ENCODE measurements around the gene OTUB1. TPM values are rescaled to one million over a fixed set of nuclear protein-coding genes. Genes with fewer than 3 reads are reported as not detected.

The OTUB1 gene
- total and polyA plus RNA-seq, 2 of the 4 experiments (the other 2 are of a cell fraction): 69.0 to 168 TPM

DNA sequence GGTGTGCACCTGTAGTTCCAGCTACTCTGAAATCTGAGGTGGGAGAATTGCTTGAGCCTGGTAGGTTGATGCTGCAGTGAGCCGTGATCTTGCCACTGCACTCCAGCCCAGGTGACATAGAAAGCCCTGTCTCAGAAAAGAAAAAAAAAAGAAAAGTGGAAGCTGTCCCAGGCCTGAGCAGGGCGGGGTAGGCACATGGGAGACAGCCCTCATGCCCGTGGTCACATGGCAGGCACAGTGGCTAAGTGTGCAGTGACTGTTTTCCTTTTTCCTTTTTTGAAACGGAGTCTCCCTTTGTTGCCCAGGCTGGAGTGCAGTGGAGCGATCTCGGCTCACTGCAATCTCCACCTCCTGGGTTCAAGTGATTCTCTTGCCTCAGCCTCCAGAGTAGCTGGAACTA, 7.8 kb downstream of the OTUB1 start:
- no TSS peak for BruUV-seq (replicated peaks)
- 100% methylated on average over 1 of the region's 6 CpGs; no CpG with 5 or more reads in 1 of the 2 experiments for WGBS, 2 experiments (ENCODE audit: extremely low coverage in 2 of 2, insufficient read length in 1 of 2)
- CTCF ChIA-PET: no interaction called here
- H3K4me2 ChIP-seq (ENCODE audit: low read depth, low read length): no peak overlapping the region
- intact Hi-C loops (cut with micrococcal nuclease) (no loop called here), dilution Hi-C loops (cut with HindIII; ENCODE audit: low sequenced_read_pairs, unreplicated experiment) (no loop called here), in situ Hi-C loops (cut with MboI; ENCODE audit: low sequenced_read_pairs) (loop anchor here (5.0 kb wide), 1 partner anchor 153 kb away; no protein-coding TSS in a partner anchor)
- TF ChIP-seq MAZ (IDR thresholded peaks at IDR 0.05; ENCODE audit: borderline replicate concordance, low read depth, low read length) (no peak), MXI1 (IDR thresholded peaks at IDR 0.05; ENCODE audit: borderline replicate concordance, low read depth, low read length) (no peak), BHLHE40 (IDR thresholded peaks at IDR 0.05; ENCODE audit: low read depth, low read length) (no peak), ELK1 (IDR thresholded peaks at IDR 0.05; ENCODE audit: borderline replicate concordance, low read depth, low read length) (no peak), RAD21 (IDR thresholded peaks at IDR 0.05; ENCODE audit: low read length) (no peak), NFE2L2 (IDR thresholded peaks at IDR 0.05; ENCODE audit: low read depth, low read length) (no peak), POLR2A (IDR thresholded peaks at IDR 0.05; ENCODE audit: low read depth, low read length) (no peak), CHD1 (IDR thresholded peaks at IDR 0.05; ENCODE audit: low read depth, low read length) (no peak), SMC3 (IDR thresholded peaks at IDR 0.05; ENCODE audit: low read depth, low read length) (no peak)
- H3K23ac ChIP-seq (ENCODE audit: low read depth, low read length): no peak overlapping the region
- no peak overlapping the region for H3K4me3 ChIP-seq (ENCODE audit: insufficient read depth, low read depth, low read length)
- H2AK9ac ChIP-seq (replicated peaks; ENCODE audit: low read depth, low read length, poor library complexity): no peak overlapping the region
- H3K36me3 ChIP-seq (ENCODE audit: control insufficient read depth, insufficient read depth, low read length): peaks cover 60% of the 10 kb centered on the region
- H2BK15ac ChIP-seq (ENCODE audit: low read depth, low read length): no peak overlapping the region
- no peak overlapping the region for H4K5ac ChIP-seq (ENCODE audit: low read depth, low read length)
- no peak overlapping the region for H2AK5ac ChIP-seq (ENCODE audit: low read depth, low read length)
- H3K27ac ChIP-seq (ENCODE audit: insufficient read depth, low read length): no peak overlapping the region
- no peaks in the 10 kb centered on the region for H3K27me3 ChIP-seq (ENCODE audit: control insufficient read depth, insufficient read depth, low read length)
- no peaks in the 10 kb centered on the region; the same call in 1 of the 2 replicates for H3K9me1 ChIP-seq (ENCODE audit: insufficient read depth, low read length)
- H3K56ac ChIP-seq (ENCODE audit: extremely low read depth, insufficient read depth, low read length): no peak overlapping the region
- H3K79me1 ChIP-seq (ENCODE audit: low read depth in 1 of 2, low read length in 2 of 2): peaks cover 17 to 43% of the 10 kb centered on the region in 2 experiments
- H4K8ac ChIP-seq (ENCODE audit: low read depth in 2 of 2, low read length in 2 of 2): no peak overlapping the region
- H2BK5ac ChIP-seq (ENCODE audit: low read depth, low read length, poor library complexity, severe bottlenecking): no peak overlapping the region
- no peak overlapping the region for H3K4ac ChIP-seq (ENCODE audit: low read depth, low read length)
- peaks cover 25% of the 10 kb centered on the region for H4K20me1 ChIP-seq (ENCODE audit: insufficient read depth, low read length)
- H2AFZ ChIP-seq (replicated peaks; ENCODE audit: low read length, poor library complexity): no peak overlapping the region
- H2BK120ac ChIP-seq (ENCODE audit: low read depth, low read length): no peak overlapping the region
- H3K9ac ChIP-seq (ENCODE audit: low read depth, low read length): no peak overlapping the region
- no peaks in the 10 kb centered on the region for H3K9me3 ChIP-seq (ENCODE audit: control insufficient read depth, insufficient read depth, low read length)
- H2BK20ac ChIP-seq (ENCODE audit: low read depth, low read length): no peak overlapping the region
- H3K14ac ChIP-seq (replicated peaks; ENCODE audit: low read depth, low read length): no peak overlapping the region
- H4K91ac ChIP-seq (ENCODE audit: insufficient read depth, low read depth, low read length): no peak overlapping the region
- no peak overlapping the region for H3K18ac ChIP-seq (ENCODE audit: low read depth, low read length)
- no peaks in the 10 kb centered on the region for H3K4me1 ChIP-seq (ENCODE audit: control insufficient read depth, insufficient read depth, low read length)
- POLR2A ChIA-PET (ENCODE audit: unreplicated experiment): no interaction called here
- no peak for DNase-seq
- no peak for ATAC-seq (ENCODE audit: low read depth)
